K562 (cell line): ENCODE data around the gene BCL2L12. TPM values are rescaled to one million over a fixed set of nuclear protein-coding genes. Genes with fewer than 3 reads are reported as not detected.

Source experiments
- ASH1L ChIP-seq: fragments of 450-650 bp; IDR thresholded peaks from 2 replicates; pipeline ENCODE4 v1.6.1; 2018; ENCODE audit warnings: borderline replicate concordance, mild to moderate bottlenecking, low read depth; ENCODE audit not compliant: partially characterized antibody
- CBX8 ChIP-seq: fragments of 200-600 bp; sonication (generic); IDR thresholded peaks from 2 replicates; pipeline ENCODE4 v1.6.1; 2012; ENCODE audit warnings: borderline replicate concordance, mixed run types, low read depth, mild to moderate bottlenecking, moderate library complexity, mixed read lengths, low read length, control low read depth, inconsistent platforms; ENCODE audit not compliant: poor library complexity, severe bottlenecking; ENCODE audit errors: extremely low read depth
- EZH2 ChIP-seq: IDR thresholded peaks from 2 replicates; pipeline ENCODE4 v1.6.1; 2012; ENCODE audit warnings: low read depth, mild to moderate bottlenecking, inconsistent platforms, low read length, borderline replicate concordance
- IFI16 ChIP-seq: fragments of 250-450 bp; sonication (Bioruptor Pico); IDR thresholded peaks from 2 replicates; pipeline ENCODE4 v2.1.2; 2022; ENCODE audit warnings: mild to moderate bottlenecking, inconsistent platforms
- TRIM28 ChIP-seq: fragments of 450-650 bp; IDR thresholded peaks from 2 replicates; pipeline ENCODE4 v1.6.1; 2017
- ZNF282 ChIP-seq: sonication (generic); formaldehyde crosslinking; IDR thresholded peaks from 2 replicates; pipeline ENCODE4 v1.8.1; 2023; ENCODE audit warnings: missing genetic modification reagents
- ZNF583 ChIP-seq: fragments of 250-450 bp; sonication (Bioruptor Pico); IDR thresholded peaks from 2 replicates; pipeline ENCODE4 v1.4.0; 2020
- polyA plus RNA-seq, 8 experiments: library from polyadenylated mRNA; depleted of rRNA in 4 of 8; stranded (reverse) in 5 of 8; unstranded in 3 of 8; fragments of >200 nt; fragmentation: Nextera tagmentation in 2 of 8; fragmentation: Illumina TruSeq in 1 of 8; extraction: Ambion mirVana in 2 of 8; extraction: Trizol in 1 of 8; gene quantifications; 2 replicates each; pipeline versions ENCODE4 v1.2.1 to v1.2.3, GENCODE V29; 2011 to 2014; ENCODE audit warnings: inconsistent platforms in 1 of 8, missing spikeins in 1 of 8
- total RNA-seq, 7 experiments: library from RNA; depleted of rRNA in 6 of 7; stranded (reverse); fragments of >200 nt in 6 of 7; fragmentation: Illumina TruSeq in 2 of 7; extraction: Trizol in 2 of 7; gene quantifications; 2 replicates each; pipeline versions ENCODE4 v1.2.1 to v1.2.3, GENCODE V29; 2011 to 2021; ENCODE audit warnings: low replicate concordance in 1 of 7
- TF ChIP-seq, protein P1 (sequence below): fragments of 450-650 bp; IDR thresholded peaks from 2 replicates; pipeline ENCODE4 v1.6.1; 2017; ENCODE audit warnings: antibody characterized with exemption
- TF ChIP-seq, protein P2 (sequence below): fragments of 450-650 bp; formaldehyde crosslinking; conservative IDR thresholded peaks from 2 replicates; pipeline ENCODE4 v1.4.0; 2022; ENCODE audit warnings: mild to moderate bottlenecking, missing genetic modification characterization
- TF ChIP-seq, protein P3 (sequence below), 2 experiments: fragments of 450-650 bp in 1 of 2; sonication (generic) in 1 of 2; formaldehyde crosslinking in 1 of 2; IDR thresholded peaks; 2 replicates each; pipeline versions ENCODE4 v1.7.1 to v1.9.0; 2016 to 2022; ENCODE audit warnings: inconsistent platforms in 1 of 2, mild to moderate bottlenecking in 1 of 2, missing genetic modification reagents in 1 of 2
- TF ChIP-seq, protein P4 (sequence below): fragments of 250-450 bp; sonication (Bioruptor Pico); IDR thresholded peaks from 2 replicates; pipeline ENCODE4 v1.8.0; 2022; ENCODE audit warnings: inconsistent platforms, mild to moderate bottlenecking, moderate library complexity, borderline replicate concordance

BCL2L12 gene
- total and polyA plus RNA-seq, 9 of the 15 experiments (the other 6 are each of a cell fraction or from before 2014, with no cell fraction given): 7.4 to 263 (median 81.2) TPM

DNA sequence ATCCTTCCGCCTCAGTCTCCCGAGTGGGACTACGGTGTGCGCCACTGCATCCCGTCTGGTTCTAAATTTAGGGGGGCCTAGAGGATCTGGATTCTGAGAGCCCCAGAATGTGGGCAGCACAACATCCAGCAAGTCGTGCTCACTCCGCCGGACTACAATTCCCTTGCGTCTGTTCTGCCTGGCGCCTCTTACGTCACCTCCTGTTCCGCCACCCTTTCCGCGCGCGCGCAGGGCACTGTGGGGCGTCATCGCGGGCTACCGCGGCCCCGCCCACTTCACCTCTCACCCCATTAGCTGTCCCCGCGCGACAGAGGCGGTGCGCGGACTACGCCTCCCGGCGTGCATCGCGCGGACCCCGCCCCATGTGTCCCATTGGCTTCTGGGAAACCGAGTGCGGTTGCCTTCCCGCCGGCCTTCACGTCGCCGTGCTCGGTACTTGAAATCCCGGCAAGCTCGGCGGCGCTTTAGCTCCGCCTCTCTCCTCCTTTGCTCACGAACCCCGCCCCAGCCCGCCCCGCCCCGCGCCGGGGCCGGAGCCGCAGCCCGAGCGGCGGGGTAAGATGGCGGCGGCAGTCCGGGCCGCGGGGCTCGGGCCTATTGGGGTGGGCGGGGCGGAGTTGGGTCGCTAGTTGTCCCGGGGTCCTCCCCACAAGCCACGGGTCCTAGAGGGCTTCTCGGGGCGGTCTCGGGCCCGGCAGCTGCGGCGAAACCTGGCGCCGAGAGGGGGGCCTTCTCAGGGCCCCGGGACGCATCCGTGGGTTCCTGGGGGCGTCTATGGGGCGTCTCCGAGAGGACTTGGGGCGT, 23.8 kb upstream of the BCL2L12 start, which contains the start of gene SCAF1 (continued):
- TF ChIP-seq, protein P1, sequence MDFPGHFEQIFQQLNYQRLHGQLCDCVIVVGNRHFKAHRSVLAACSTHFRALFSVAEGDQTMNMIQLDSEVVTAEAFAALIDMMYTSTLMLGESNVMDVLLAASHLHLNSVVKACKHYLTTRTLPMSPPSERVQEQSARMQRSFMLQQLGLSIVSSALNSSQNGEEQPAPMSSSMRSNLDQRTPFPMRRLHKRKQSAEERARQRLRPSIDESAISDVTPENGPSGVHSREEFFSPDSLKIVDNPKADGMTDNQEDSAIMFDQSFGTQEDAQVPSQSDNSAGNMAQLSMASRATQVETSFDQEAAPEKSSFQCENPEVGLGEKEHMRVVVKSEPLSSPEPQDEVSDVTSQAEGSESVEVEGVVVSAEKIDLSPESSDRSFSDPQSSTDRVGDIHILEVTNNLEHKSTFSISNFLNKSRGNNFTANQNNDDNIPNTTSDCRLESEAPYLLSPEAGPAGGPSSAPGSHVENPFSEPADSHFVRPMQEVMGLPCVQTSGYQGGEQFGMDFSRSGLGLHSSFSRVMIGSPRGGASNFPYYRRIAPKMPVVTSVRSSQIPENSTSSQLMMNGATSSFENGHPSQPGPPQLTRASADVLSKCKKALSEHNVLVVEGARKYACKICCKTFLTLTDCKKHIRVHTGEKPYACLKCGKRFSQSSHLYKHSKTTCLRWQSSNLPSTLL: no peak
- no peak for TF ChIP-seq EZH2
- TF ChIP-seq, protein P2, sequence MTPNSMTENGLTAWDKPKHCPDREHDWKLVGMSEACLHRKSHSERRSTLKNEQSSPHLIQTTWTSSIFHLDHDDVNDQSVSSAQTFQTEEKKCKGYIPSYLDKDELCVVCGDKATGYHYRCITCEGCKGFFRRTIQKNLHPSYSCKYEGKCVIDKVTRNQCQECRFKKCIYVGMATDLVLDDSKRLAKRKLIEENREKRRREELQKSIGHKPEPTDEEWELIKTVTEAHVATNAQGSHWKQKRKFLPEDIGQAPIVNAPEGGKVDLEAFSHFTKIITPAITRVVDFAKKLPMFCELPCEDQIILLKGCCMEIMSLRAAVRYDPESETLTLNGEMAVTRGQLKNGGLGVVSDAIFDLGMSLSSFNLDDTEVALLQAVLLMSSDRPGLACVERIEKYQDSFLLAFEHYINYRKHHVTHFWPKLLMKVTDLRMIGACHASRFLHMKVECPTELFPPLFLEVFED (CRISPR knock-in tag): no peak
- TF ChIP-seq, protein P3, sequence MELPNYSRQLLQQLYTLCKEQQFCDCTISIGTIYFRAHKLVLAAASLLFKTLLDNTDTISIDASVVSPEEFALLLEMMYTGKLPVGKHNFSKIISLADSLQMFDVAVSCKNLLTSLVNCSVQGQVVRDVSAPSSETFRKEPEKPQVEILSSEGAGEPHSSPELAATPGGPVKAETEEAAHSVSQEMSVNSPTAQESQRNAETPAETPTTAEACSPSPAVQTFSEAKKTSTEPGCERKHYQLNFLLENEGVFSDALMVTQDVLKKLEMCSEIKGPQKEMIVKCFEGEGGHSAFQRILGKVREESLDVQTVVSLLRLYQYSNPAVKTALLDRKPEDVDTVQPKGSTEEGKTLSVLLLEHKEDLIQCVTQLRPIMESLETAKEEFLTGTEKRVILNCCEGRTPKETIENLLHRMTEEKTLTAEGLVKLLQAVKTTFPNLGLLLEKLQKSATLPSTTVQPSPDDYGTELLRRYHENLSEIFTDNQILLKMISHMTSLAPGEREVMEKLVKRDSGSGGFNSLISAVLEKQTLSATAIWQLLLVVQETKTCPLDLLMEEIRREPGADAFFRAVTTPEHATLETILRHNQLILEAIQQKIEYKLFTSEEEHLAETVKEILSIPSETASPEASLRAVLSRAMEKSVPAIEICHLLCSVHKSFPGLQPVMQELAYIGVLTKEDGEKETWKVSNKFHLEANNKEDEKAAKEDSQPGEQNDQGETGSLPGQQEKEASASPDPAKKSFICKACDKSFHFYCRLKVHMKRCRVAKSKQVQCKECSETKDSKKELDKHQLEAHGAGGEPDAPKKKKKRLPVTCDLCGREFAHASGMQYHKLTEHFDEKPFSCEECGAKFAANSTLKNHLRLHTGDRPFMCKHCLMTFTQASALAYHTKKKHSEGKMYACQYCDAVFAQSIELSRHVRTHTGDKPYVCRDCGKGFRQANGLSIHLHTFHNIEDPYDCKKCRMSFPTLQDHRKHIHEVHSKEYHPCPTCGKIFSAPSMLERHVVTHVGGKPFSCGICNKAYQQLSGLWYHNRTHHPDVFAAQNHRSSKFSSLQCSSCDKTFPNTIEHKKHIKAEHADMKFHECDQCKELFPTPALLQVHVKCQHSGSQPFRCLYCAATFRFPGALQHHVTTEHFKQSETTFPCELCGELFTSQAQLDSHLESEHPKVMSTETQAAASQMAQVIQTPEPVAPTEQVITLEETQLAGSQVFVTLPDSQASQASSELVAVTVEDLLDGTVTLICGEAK (IDR thresholded peaks at IDR 0.05): peak; percentile 96
- TF ChIP-seq, protein P3 (CRISPR knock-in tag; IDR thresholded peaks at IDR 0.05): no peak
- TF ChIP-seq, protein P4, sequence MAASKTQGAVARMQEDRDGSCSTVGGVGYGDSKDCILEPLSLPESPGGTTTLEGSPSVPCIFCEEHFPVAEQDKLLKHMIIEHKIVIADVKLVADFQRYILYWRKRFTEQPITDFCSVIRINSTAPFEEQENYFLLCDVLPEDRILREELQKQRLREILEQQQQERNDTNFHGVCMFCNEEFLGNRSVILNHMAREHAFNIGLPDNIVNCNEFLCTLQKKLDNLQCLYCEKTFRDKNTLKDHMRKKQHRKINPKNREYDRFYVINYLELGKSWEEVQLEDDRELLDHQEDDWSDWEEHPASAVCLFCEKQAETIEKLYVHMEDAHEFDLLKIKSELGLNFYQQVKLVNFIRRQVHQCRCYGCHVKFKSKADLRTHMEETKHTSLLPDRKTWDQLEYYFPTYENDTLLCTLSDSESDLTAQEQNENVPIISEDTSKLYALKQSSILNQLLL (CRISPR knock-in tag): no peak
- TF ChIP-seq ZNF583 (CRISPR knock-in tag): peak; percentile 82; the same call in 1 of the 2 replicates
- TF ChIP-seq CBX8: no peak
- TF ChIP-seq TRIM28: no peak
- no peak for TF ChIP-seq IFI16 (CRISPR knock-in tag)
- no peak for TF ChIP-seq ZNF282 (CRISPR knock-in tag)
- TF ChIP-seq ASH1L: no peak
